Endothelial cell of umbilical vein (primary cell): ENCODE results near the gene PCNX4. TPM values are rescaled to one million over a fixed set of nuclear protein-coding genes. Genes with fewer than 3 reads are reported as not detected.

Source experiments
- BruUV-seq: library from RNA; stranded (reverse); fragments of 400-500 nt; replicated peaks from 2 replicates; lab custom pipeline; 2021; lab: Mats Ljungman, UMichigan
- CTCF ChIA-PET: fragments of 300-600, 350-600 bp; sonication (Branson Sonifier 250); formaldehyde crosslinking; loops from one replicate; lab custom pipeline; 2021; ENCODE audit warnings: antibody characterized with exemption, inconsistent platforms; lab: Charles Lee
- POLR2A ChIA-PET: fragments of 300-600, 350-600 bp; sonication (Branson Sonifier 250); formaldehyde crosslinking; loops from one replicate; lab custom pipeline; 2021; ENCODE audit warnings: antibody characterized with exemption, inconsistent platforms; lab: Charles Lee
- DNase-seq: peaks from one replicate; pipeline ENCODE4 v3.0.0-alpha.2; 2011; ENCODE audit warnings: low read depth, low spot score
- FAIRE-seq: peaks from 2 replicates; lab custom pipeline; 2011; peaks lifted over from hg19 to GRCh38; lab: Jason Lieb, UNC
- H2AFZ ChIP-seq: 2 replicates; pipeline ENCODE4 v1.6.0; 2012; ENCODE audit warnings: low read depth, low read length, control low read depth, inconsistent platforms
- H3K27ac ChIP-seq: 2 replicates; pipeline ENCODE4 v1.5.1; 2011; ENCODE audit warnings: low read depth, mild to moderate bottlenecking, control low read depth, low read length, moderate library complexity; ENCODE audit not compliant: insufficient read depth
- H3K27me3 ChIP-seq, 2 experiments: 2 replicates each; pipeline versions ENCODE4 v1.6.0 to v1.6.1; 2011; ENCODE audit warnings: low read length in 2 of 2, mixed read lengths in 1 of 2; ENCODE audit not compliant: control insufficient read depth in 2 of 2, insufficient read depth in 2 of 2
- H3K36me3 ChIP-seq, 2 experiments: 2 replicates in 1 of 2; 3 replicates in 1 of 2; pipeline ENCODE4 v1.5.1; 2011; ENCODE audit warnings: low read length in 2 of 2, mild to moderate bottlenecking in 1 of 2, moderate library complexity in 1 of 2; ENCODE audit not compliant: control insufficient read depth in 2 of 2, insufficient read depth in 2 of 2; ENCODE audit errors: extremely low read depth in 1 of 2
- H3K4me1 ChIP-seq: 3 replicates; pipeline ENCODE4 v1.5.1; 2011; ENCODE audit warnings: mild to moderate bottlenecking, low read length; ENCODE audit not compliant: control insufficient read depth, insufficient read depth; ENCODE audit errors: extremely low read depth
- H3K4me2 ChIP-seq: 2 replicates; pipeline ENCODE4 v1.6.1; 2011; ENCODE audit warnings: low read length, control low read depth, mixed read lengths; ENCODE audit not compliant: insufficient read depth
- H3K4me3 ChIP-seq, 3 experiments: fragments of 200-600 bp in 1 of 3; sonication (generic), shearing (Covaris generic) in 1 of 3; replicated peaks in 1 of 3; 2 replicates each; pipeline ENCODE4 v1.5.1; 2011 to 2016; ENCODE audit warnings: control low read depth in 3 of 3, low read length in 3 of 3, mild to moderate bottlenecking in 2 of 3, inconsistent platforms in 1 of 3, low read depth in 1 of 3, moderate library complexity in 1 of 3; ENCODE audit not compliant: insufficient read depth in 1 of 3
- H3K79me2 ChIP-seq: 2 replicates; pipeline ENCODE4 v1.6.0; 2012; ENCODE audit warnings: low read length, inconsistent platforms; ENCODE audit not compliant: control insufficient read depth, insufficient read depth
- H3K9ac ChIP-seq: replicated peaks from 2 replicates; pipeline ENCODE3; 2011; ENCODE audit warnings: low read length, control low read depth; ENCODE audit not compliant: insufficient read depth; ENCODE audit errors: extremely low read depth
- H3K9me1 ChIP-seq: replicated peaks from 3 replicates; pipeline ENCODE4 v1.6.0; 2011; ENCODE audit warnings: mild to moderate bottlenecking, low read length; ENCODE audit not compliant: control insufficient read depth, insufficient read depth; ENCODE audit errors: extremely low read depth
- H3K9me3 ChIP-seq: replicated peaks from 2 replicates; pipeline ENCODE4 v1.5.1; 2012; ENCODE audit warnings: low read length, inconsistent platforms; ENCODE audit not compliant: control insufficient read depth, insufficient read depth
- H4K20me1 ChIP-seq: replicated peaks from 2 replicates; pipeline ENCODE3; 2011; ENCODE audit warnings: mild to moderate bottlenecking, low read length; ENCODE audit not compliant: control insufficient read depth, insufficient read depth; ENCODE audit errors: extremely low read depth
- CTCF ChIP-seq, 2 donors: IDR thresholded peaks; 1 replicate in 1 of 2; 2 replicates in 1 of 2; pipeline ENCODE4 v1.5.1; 2011; ENCODE audit warnings: low read length in 2 of 2, mild to moderate bottlenecking in 2 of 2, moderate library complexity in 2 of 2, control low read depth in 1 of 2, inconsistent platforms in 1 of 2, low read depth in 1 of 2; ENCODE audit not compliant: insufficient read depth in 1 of 2; ENCODE audit errors: extremely low read depth in 1 of 2
- EZH2 ChIP-seq: IDR thresholded peaks from 2 replicates; pipeline ENCODE4 v1.6.1; 2012; ENCODE audit warnings: borderline replicate concordance, low read depth, mild to moderate bottlenecking, moderate library complexity, low read length, inconsistent platforms; ENCODE audit not compliant: severe bottlenecking
- FOS ChIP-seq: IDR thresholded peaks from 2 replicates; pipeline ENCODE4 v1.6.1; 2011; ENCODE audit warnings: mild to moderate bottlenecking, low read length, moderate library complexity, borderline replicate concordance; ENCODE audit not compliant: insufficient read depth
- GATA2 ChIP-seq: IDR thresholded peaks from 2 replicates; pipeline ENCODE4 v1.7.0; 2011; ENCODE audit warnings: low read depth, mild to moderate bottlenecking, moderate library complexity, mixed read lengths, low read length; ENCODE audit not compliant: insufficient read length, insufficient read depth
- JUN ChIP-seq: IDR thresholded peaks from 2 replicates; pipeline ENCODE4 v1.6.1; 2011; ENCODE audit warnings: borderline replicate concordance, low read depth; ENCODE audit not compliant: insufficient read length, insufficient read depth
- MAX ChIP-seq: IDR thresholded peaks from 2 replicates; pipeline ENCODE4 v1.6.1; 2011; ENCODE audit not compliant: insufficient read depth, insufficient read length
- MYC ChIP-seq: IDR thresholded peaks from one replicate; pipeline ENCODE4 v1.6.1; 2011; ENCODE audit warnings: mild to moderate bottlenecking, low read depth, low read length
- POLR2A ChIP-seq: IDR thresholded peaks from 2 replicates; pipeline ENCODE4 v1.6.1; 2012; ENCODE audit warnings: low read depth, mild to moderate bottlenecking, control low read depth, low read length
- POLR2AphosphoS5 ChIP-seq: IDR thresholded peaks from 2 replicates; pipeline ENCODE4 v1.6.1; 2012; ENCODE audit warnings: low read depth, mild to moderate bottlenecking, control low read depth, low read length, moderate library complexity; ENCODE audit not compliant: insufficient read depth
- dilution Hi-C: fragments of 300-500 bp; cut with MboI; formaldehyde crosslinking; loops from one replicate; pipeline ENCODE4 v1.15.0; 2019; ENCODE audit warnings: low sequenced_read_pairs; ENCODE audit not compliant: extremely low pct_ligation_motif_present
- intact Hi-C: fragments of 100-400 bp; cut with micrococcal nuclease; formaldehyde crosslinking; loops from one replicate; pipeline ENCODE4 v1.10.0; 2022
- polyA plus RNA-seq, 4 experiments: library from polyadenylated mRNA; depleted of rRNA in 3 of 4; stranded (reverse) in 3 of 4; unstranded in 1 of 4; fragments of >200 nt; gene quantifications; 2 replicates each; pipeline versions ENCODE4 v1.2.1 to v1.2.3, GENCODE V29; 2011 to 2012; ENCODE audit warnings: missing spikeins in 1 of 4
- total RNA-seq: library from RNA; stranded (reverse); gene quantifications from 2 replicates; pipeline ENCODE4 v1.2.3, GENCODE V29; 2021

The PCNX4 gene
- total and polyA plus RNA-seq, 2 donors (not counting 3 experiments of a cell fraction or from before 2014, with no cell fraction given) = 35.5 to 51.6 TPM

DNA sequence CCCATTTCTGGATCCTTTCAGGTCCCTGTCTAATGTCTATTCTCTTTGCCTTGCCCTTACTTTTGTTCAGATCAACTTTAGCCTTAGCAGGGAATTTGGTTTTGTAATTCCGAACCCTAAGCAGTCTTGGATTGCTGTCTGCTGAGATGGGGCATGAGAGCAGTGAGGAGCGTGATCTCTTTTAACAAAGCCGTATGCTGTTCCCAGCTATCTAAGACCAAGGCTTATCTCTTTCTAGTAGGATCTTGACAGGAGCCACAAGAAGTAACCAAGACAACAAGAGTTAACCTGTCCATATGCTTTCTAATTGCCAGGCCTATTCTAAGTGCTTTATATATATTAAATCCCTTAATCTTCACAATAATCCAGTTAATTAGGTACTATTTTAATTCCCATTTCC, 78.0 kb downstream of the PCNX4 start:
- Histone ChIP-seq H4K20me1 (no peaks in the 10 kb centered on the region), H3K4me1 (peaks cover 4% of the 10 kb centered on the region), H3K27me3 (peaks cover 3 to 7% of the 10 kb centered on the region in 2 experiments), H3K4me3 (no peak overlapping the region), H3K36me3 (no peaks in the 10 kb centered on the region), H3K9me3 (no peaks in the 10 kb centered on the region), H3K9me1 (no peaks in the 10 kb centered on the region), H3K79me2 (no peaks in the 10 kb centered on the region), H3K9ac (no peak overlapping the region), H2AFZ (no peak overlapping the region), H3K27ac (no peak overlapping the region), H3K4me2 (no peak overlapping the region)
- ChIA-PET POLR2A (no interaction called here), CTCF (interaction anchor here (1.1 kb wide), 1 partner anchor 97 kb away, joined by 3 read pairs; no protein-coding TSS in a partner anchor)
- BruUV-seq = no TSS peak
- DNase-seq (no peak), FAIRE-seq (no peak)
- dilution Hi-C loops = no loop called here
- intact Hi-C loops = loop anchor here (5.0 to 10.0 kb wide), 2 partner anchors 107 to 665 kb away; no protein-coding TSS in a partner anchor
- TF ChIP-seq CTCF (IDR thresholded peaks at IDR 0.05; ENCODE audit: extremely low read depth in 1 of 2, insufficient read depth in 1 of 2, low read depth in 1 of 2, low read length in 2 of 2) = no peak
- TF ChIP-seq POLR2AphosphoS5 = no peak
- no peak for TF ChIP-seq POLR2A
- no peak for TF ChIP-seq JUN
- TF ChIP-seq FOS = no peak
- no peak for TF ChIP-seq MYC
- no peak for TF ChIP-seq GATA2
- no peak for TF ChIP-seq MAX
- no peak for TF ChIP-seq EZH2
